SK-N-SH (cell line): ENCODE data around the gene CALCOCO1. TPM values are rescaled to one million over a fixed set of nuclear protein-coding genes. Genes with fewer than 3 reads are reported as not detected.

Experiments
- CTCF ChIA-PET: fragments of 300-600, 350-600 bp; formaldehyde crosslinking; extraction: SDS; loops from one replicate; lab custom pipeline; 2021; lab: Yijun Ruan, JAX
- POLR2A ChIA-PET: fragments of 350-600 bp; sonication (Branson Sonifier 250); formaldehyde crosslinking; extraction: SDS; loops from one replicate; lab custom pipeline; 2020; ENCODE audit warnings: antibody characterized with exemption, inconsistent platforms; lab: Yijun Ruan, JAX
- DNase-seq: peaks from one replicate; pipeline ENCODE4 v3.0.0; 2012
- H2AFZ ChIP-seq: fragments of 200-600 bp; sonication (generic); 2 replicates; pipeline ENCODE4 v1.8.1; 2016; ENCODE audit warnings: antibody characterized with exemption, mild to moderate bottlenecking, low read depth
- H3F3A ChIP-seq: fragments of 200-600 bp; sonication (generic); replicated peaks from 2 replicates; pipeline ENCODE3; 2016; ENCODE audit warnings: antibody characterized with exemption, mild to moderate bottlenecking; ENCODE audit not compliant: insufficient read depth
- H3K27ac ChIP-seq, 2 experiments: fragments of 200-500 bp in 1 of 2; fragments of 200-600 bp in 1 of 2; sonication (Bioruptor generic) in 1 of 2; sonication (generic), shearing (Covaris generic) in 1 of 2; 2 replicates each; pipeline versions ENCODE4 v1.5.1 to v1.6.1; 2014 to 2016; ENCODE audit warnings: low read depth in 2 of 2, inconsistent platforms in 1 of 2, low read length in 1 of 2, mild to moderate bottlenecking in 1 of 2, mixed read lengths in 1 of 2
- H3K27me3 ChIP-seq: fragments of 200-600 bp; sonication (generic), shearing (Covaris generic); 2 replicates; pipeline ENCODE4 v1.6.1; 2016; ENCODE audit warnings: mixed run types; ENCODE audit not compliant: insufficient read depth
- H3K36me3 ChIP-seq, 2 experiments: fragments of 200-500 bp in 1 of 2; fragments of 200-600 bp in 1 of 2; sonication (Bioruptor generic) in 1 of 2; sonication (generic) in 1 of 2; replicated peaks in 1 of 2; 2 replicates each; pipeline versions ENCODE3 to v1.5.1; 2014 to 2016; ENCODE audit warnings: low read length in 1 of 2, mild to moderate bottlenecking in 1 of 2; ENCODE audit not compliant: insufficient read depth in 2 of 2, control insufficient read depth in 1 of 2
- H3K4me1 ChIP-seq, 2 experiments: fragments of 200-500 bp in 1 of 2; fragments of 200-600 bp in 1 of 2; sonication (Bioruptor generic) in 1 of 2; sonication (generic), shearing (Covaris generic) in 1 of 2; 2 replicates each; pipeline versions ENCODE4 v1.5.1 to v1.6.1; 2014 to 2016; ENCODE audit warnings: low read depth in 1 of 2, low read length in 1 of 2, mixed run types in 1 of 2; ENCODE audit not compliant: insufficient read depth in 2 of 2, control insufficient read depth in 1 of 2
- H3K4me2 ChIP-seq: fragments of 200-600 bp; sonication (generic), shearing (Covaris generic); 2 replicates; pipeline ENCODE4 v1.6.1; 2017; ENCODE audit warnings: mixed run types
- H3K4me3 ChIP-seq, 2 experiments: fragments of 200-500 bp in 1 of 2; fragments of 200-600 bp in 1 of 2; sonication (Bioruptor generic) in 1 of 2; sonication (generic), shearing (Covaris generic) in 1 of 2; 2 replicates each; pipeline versions ENCODE4 v1.5.1 to v1.8.1; 2014 to 2016; ENCODE audit warnings: low read depth in 2 of 2, inconsistent platforms in 1 of 2, low read length in 1 of 2, mild to moderate bottlenecking in 1 of 2, mixed read lengths in 1 of 2, moderate library complexity in 1 of 2
- H3K79me2 ChIP-seq: fragments of 200-600 bp; sonication (generic); 2 replicates; pipeline ENCODE4 v1.8.1; 2017; ENCODE audit warnings: mild to moderate bottlenecking; ENCODE audit not compliant: insufficient read depth
- H3K9ac ChIP-seq: fragments of 200-600 bp; sonication (generic); 2 replicates; pipeline ENCODE4 v1.6.1; 2017; ENCODE audit warnings: mixed run types
- H3K9me2 ChIP-seq: fragments of 200-600 bp; sonication (generic); 2 replicates; pipeline ENCODE4 v1.6.1; 2017; ENCODE audit warnings: mixed run types
- H3K9me3 ChIP-seq: fragments of 200-600 bp; sonication (generic); 2 replicates; pipeline ENCODE4 v1.6.1; 2017; ENCODE audit warnings: mixed run types, mild to moderate bottlenecking, moderate library complexity
- H4K20me1 ChIP-seq: fragments of 200-600 bp; sonication (generic); 2 replicates; pipeline ENCODE4 v1.6.1; 2017; ENCODE audit warnings: mild to moderate bottlenecking, mixed run types; ENCODE audit not compliant: insufficient read depth
- CHD2 ChIP-seq: fragments of 150-350 bp; IDR thresholded peaks from 2 replicates; pipeline ENCODE4 v1.6.1; 2018; ENCODE audit warnings: low read length; ENCODE audit not compliant: partially characterized antibody
- ELF1 ChIP-seq: IDR thresholded peaks from 2 replicates; pipeline ENCODE4 v1.4.0; 2012
- EP300 ChIP-seq, 2 experiments: IDR thresholded peaks; 2 replicates each; pipeline versions ENCODE4 v1.4.0 to v1.6.1; 2012; ENCODE audit warnings: borderline replicate concordance in 1 of 2, low read depth in 1 of 2, low read length in 1 of 2
- EZH2phosphoT487 ChIP-seq: fragments of 200-600 bp; sonication (generic); IDR thresholded peaks from 2 replicates; pipeline ENCODE4 v1.6.1; 2017; ENCODE audit warnings: low read depth, mixed run types, mild to moderate bottlenecking, antibody characterized with exemption, moderate library complexity, borderline replicate concordance
- FOSL2 ChIP-seq: IDR thresholded peaks from 2 replicates; pipeline ENCODE4 v1.4.0; 2012; ENCODE audit warnings: low read depth, mild to moderate bottlenecking, moderate library complexity, borderline replicate concordance
- GABPA ChIP-seq: IDR thresholded peaks from 2 replicates; pipeline ENCODE4 v1.4.0; 2012; ENCODE audit warnings: low read depth, mild to moderate bottlenecking
- IRF3 ChIP-seq: fragments of 150-350 bp; IDR thresholded peaks from 2 replicates; pipeline ENCODE4 v1.6.1; 2016; ENCODE audit warnings: mild to moderate bottlenecking, low read depth, low read length
- JUND ChIP-seq: IDR thresholded peaks from 2 replicates; pipeline ENCODE4 v1.4.0; 2012
- MAX ChIP-seq: IDR thresholded peaks from 2 replicates; pipeline ENCODE4 v1.4.0; 2012; ENCODE audit warnings: low read depth
- NRF1 ChIP-seq: IDR thresholded peaks from 2 replicates; pipeline ENCODE4 v1.6.1; 2012; ENCODE audit warnings: low read depth, mild to moderate bottlenecking, low read length
- PBX3 ChIP-seq: IDR thresholded peaks from 2 replicates; pipeline ENCODE4; 2012
- POLR2AphosphoS5 ChIP-seq: IDR thresholded peaks from 2 replicates; pipeline ENCODE4 v1.6.1; 2012; ENCODE audit warnings: low read depth, low read length
- RAD21 ChIP-seq: IDR thresholded peaks from 2 replicates; pipeline ENCODE4 v1.6.1; 2012; ENCODE audit warnings: mild to moderate bottlenecking, low read length
- RXRA ChIP-seq: IDR thresholded peaks from 2 replicates; pipeline ENCODE4 v1.4.0; 2012; ENCODE audit warnings: low read depth, mild to moderate bottlenecking, borderline replicate concordance
- SMC3 ChIP-seq: IDR thresholded peaks from 2 replicates; pipeline ENCODE4 v1.6.1; 2012; ENCODE audit warnings: low read depth, low read length, improper control_type of control experiment
- TAF1 ChIP-seq: IDR thresholded peaks from 2 replicates; pipeline ENCODE4 v1.6.1; 2012; ENCODE audit warnings: low read depth, mild to moderate bottlenecking, low read length, moderate library complexity, borderline replicate concordance
- TEAD4 ChIP-seq: IDR thresholded peaks from 2 replicates; pipeline ENCODE4 v1.4.0; 2012; ENCODE audit warnings: mild to moderate bottlenecking, borderline replicate concordance; ENCODE audit not compliant: insufficient read depth
- USF1 ChIP-seq: IDR thresholded peaks from 2 replicates; pipeline ENCODE4 v1.4.0; 2012; ENCODE audit warnings: low read depth, borderline replicate concordance
- USF2 ChIP-seq: fragments of 150-350 bp; IDR thresholded peaks from 2 replicates; pipeline ENCODE4 v1.6.1; 2017; ENCODE audit warnings: antibody characterized with exemption, low read length, low read depth, borderline replicate concordance
- ZBTB33 ChIP-seq: IDR thresholded peaks from 2 replicates; pipeline ENCODE4 v1.4.0; 2012; ENCODE audit warnings: low read depth, borderline replicate concordance
- WGBS: methylation state at CpG from one replicate; pipeline ENCODE4 v1.1.6; 2017; ENCODE audit warnings: low lambda C conversion rate; 5-methylcytosine and 5-hydroxymethylcytosine counted together
- polyA plus RNA-seq, 3 experiments: library from polyadenylated mRNA; depleted of rRNA; stranded (reverse); fragments of >200 nt; gene quantifications; 2 replicates each; pipeline ENCODE4 v1.2.3, GENCODE V29; 2012

CALCOCO1 gene
- polyA plus RNA-seq, 1 of the 3 experiments (the other 2 are of a cell fraction) = 72.1 TPM

- ChIA-PET POLR2A (no interaction called here), CTCF (interaction anchor here (2.4 to 19.3 kb wide), 3 partner anchors 7 to 34 kb away, joined by 12 to 356 read pairs (median 61); no protein-coding TSS in a partner anchor)
- Histone ChIP-seq H3K27ac (no peak overlapping the region), H3K79me2 (no peaks in the 10 kb centered on the region), H3K9me3 (no peaks in the 10 kb centered on the region), H3K4me2 (no peak overlapping the region), H2AFZ (no peak overlapping the region), H3K27me3 (peaks cover 65% of the 10 kb centered on the region), H3K4me3 (no peak overlapping the region), H3K4me1 (peaks cover 0 to 8% of the 10 kb centered on the region in 2 experiments; a peak in 1 of 4 replicates), H3K36me3 (no peaks in the 10 kb centered on the region), H3K9ac (no peak overlapping the region), H4K20me1 (no peaks in the 10 kb centered on the region), H3K9me2 (no peaks in the 10 kb centered on the region), H3F3A (peaks cover 15% of the 10 kb centered on the region)
- DNase-seq = no peak
- no peak for TF ChIP-seq EP300 (IDR thresholded peaks at IDR 0.05; ENCODE audit: borderline replicate concordance in 1 of 2, low read depth in 1 of 2, low read length in 1 of 2)
- no peak for TF ChIP-seq JUND
- TF ChIP-seq RAD21 = no peak
- TF ChIP-seq EZH2phosphoT487 = no peak
- no peak for TF ChIP-seq TEAD4
- no peak for TF ChIP-seq ZBTB33
- no peak for TF ChIP-seq CHD2
- no peak for TF ChIP-seq PBX3
- TF ChIP-seq MAX = no peak
- TF ChIP-seq RXRA = no peak
- TF ChIP-seq TAF1 = no peak
- TF ChIP-seq SMC3 = no peak
- no peak for TF ChIP-seq USF1
- no peak for TF ChIP-seq NRF1
- TF ChIP-seq IRF3 = no peak
- TF ChIP-seq FOSL2 = no peak
- TF ChIP-seq POLR2AphosphoS5 = no peak
- TF ChIP-seq GABPA = no peak
- no peak for TF ChIP-seq USF2
- TF ChIP-seq ELF1 = no peak
- 72% methylated on average over 6 of the region's 6 CpGs for WGBS
These were observed 9.3 kb upstream of the CALCOCO1 start for GRCh38 chr12:53736592-53736991.
